GM12872 (cell line): ENCODE data around the gene AUH.

ENCODE experiments used
- CTCF ChIP-seq: IDR thresholded peaks from 3 replicates; pipeline ENCODE4 v1.5.1; 2011; ENCODE audit warnings: low read depth, mild to moderate bottlenecking, low read length, moderate library complexity; ENCODE audit not compliant: insufficient read depth

The AUH gene

GRCh38 chr9:91191411-91192380, 170.0 kb downstream of the AUH start:
- TF ChIP-seq CTCF: no peak

GRCh38 chr9:91190062-91190461, 171.7 kb downstream of the AUH start:
- TF ChIP-seq CTCF: no peak

GRCh38 chr9:91188719-91189590, 172.8 kb downstream of the AUH start:
- no peak for TF ChIP-seq CTCF

GRCh38 chr9:91187965-91188344, 173.8 kb downstream of the AUH start:
- no peak for TF ChIP-seq CTCF

GRCh38 chr9:91187311-91187964, 174.3 kb downstream of the AUH start:
- TF ChIP-seq CTCF: no peak

- TF ChIP-seq CTCF: no peak
Measured at GRCh38 chr9:91186632-91187108, 175.0 kb downstream of the AUH start.
